Activated naive CD8-positive, alpha-beta T cell treated with anti-CD3 and anti-CD28 coated beads, Interleukin-2, amount 50 U/mL, for 16 hours (primary cell): ENCODE measurements around the gene ACTMAP.
"Not testable (repeated sequence)": the region's sequence is repeated elsewhere in the genome, so short reads cannot be mapped to it uniquely, and the experiment has no call there.

Source experiments
- DNase-seq: peaks from one replicate; pipeline ENCODE4 v3.0.0-alpha.2; 2020; ENCODE audit warnings: low read depth, low spot score

ACTMAP gene

DNA sequence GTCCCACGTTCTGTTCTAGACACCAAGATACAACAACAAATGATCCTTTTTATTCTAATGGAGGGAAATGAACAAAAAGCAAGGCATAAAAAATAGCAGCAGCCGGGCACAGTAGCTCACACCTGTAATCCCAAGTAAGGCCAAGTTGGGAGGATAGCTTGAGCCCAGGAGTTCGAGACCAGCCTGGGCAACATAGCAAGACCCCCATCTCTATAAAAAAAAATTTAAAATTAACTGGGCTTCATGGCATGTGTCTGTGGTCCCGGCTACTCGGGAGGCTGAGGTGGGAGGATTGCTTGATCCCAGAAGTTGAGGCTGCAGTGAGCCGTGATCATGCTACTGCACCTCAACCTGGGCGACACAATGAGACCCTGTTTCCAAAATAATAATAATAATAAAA is 26.1 kb upstream of the ACTMAP start:
- no peak for DNase-seq

DNA sequence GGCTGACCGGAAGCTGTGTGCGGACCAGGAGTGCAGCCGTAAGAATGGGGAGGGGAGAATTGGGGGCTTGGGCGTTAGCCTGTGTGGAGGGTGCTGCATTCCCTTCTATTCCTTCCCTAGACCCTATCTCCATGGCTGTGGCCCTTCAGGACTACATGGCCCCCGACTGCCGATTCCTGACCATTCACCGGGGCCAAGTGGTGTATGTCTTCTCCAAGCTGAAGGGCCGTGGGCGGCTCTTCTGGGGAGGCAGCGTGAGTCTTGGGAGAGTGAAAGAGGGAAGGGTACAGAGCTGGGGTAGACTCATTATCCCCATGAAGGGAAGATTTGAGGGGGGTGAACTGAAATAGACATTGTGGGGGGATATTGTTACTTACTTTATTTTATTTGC is 25.4 kb upstream of the ACTMAP start:
- DNase-seq = no peak

DNA sequence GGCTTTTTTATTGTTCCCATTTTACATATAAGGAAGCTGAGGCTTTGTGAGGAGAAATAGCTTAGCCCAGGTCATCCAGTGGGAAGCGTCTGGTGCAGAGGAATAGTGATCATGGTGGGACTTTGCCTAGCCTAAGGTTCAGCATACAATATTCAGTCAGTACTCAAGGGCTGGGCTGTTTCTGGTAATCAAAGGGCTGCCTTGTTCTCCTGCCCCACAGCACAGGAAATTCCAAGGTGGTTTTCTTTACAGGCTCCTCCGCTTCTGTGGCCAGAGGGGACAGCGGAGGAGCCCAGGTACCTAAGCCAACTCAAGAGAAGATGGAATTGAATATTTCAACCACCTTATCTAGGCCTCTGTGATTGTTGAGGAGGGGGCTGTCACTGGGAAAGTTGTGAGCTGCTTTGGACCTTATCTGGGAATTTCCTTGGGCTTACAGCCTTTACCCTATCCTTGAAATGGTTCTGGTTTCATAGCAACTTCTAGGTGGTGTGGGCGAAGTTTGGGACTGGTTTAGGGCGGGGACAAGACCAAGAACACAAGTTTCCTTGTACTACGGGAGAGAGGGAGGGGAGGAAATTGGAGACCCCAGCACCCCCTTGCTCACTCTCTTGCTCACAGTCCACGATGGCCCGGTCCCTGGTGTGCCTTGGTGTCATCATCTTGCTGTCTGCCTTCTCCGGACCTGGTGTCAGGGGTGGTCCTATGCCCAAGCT is 24.8 kb upstream of the ACTMAP start, which contains the start of gene MIA:
MIA (plus strand) TSS at position 606 of the 716 bp plus-strand sequence; CDS start at position 628, 22 bp downstream.
- DNase-seq = no peak

DNA sequence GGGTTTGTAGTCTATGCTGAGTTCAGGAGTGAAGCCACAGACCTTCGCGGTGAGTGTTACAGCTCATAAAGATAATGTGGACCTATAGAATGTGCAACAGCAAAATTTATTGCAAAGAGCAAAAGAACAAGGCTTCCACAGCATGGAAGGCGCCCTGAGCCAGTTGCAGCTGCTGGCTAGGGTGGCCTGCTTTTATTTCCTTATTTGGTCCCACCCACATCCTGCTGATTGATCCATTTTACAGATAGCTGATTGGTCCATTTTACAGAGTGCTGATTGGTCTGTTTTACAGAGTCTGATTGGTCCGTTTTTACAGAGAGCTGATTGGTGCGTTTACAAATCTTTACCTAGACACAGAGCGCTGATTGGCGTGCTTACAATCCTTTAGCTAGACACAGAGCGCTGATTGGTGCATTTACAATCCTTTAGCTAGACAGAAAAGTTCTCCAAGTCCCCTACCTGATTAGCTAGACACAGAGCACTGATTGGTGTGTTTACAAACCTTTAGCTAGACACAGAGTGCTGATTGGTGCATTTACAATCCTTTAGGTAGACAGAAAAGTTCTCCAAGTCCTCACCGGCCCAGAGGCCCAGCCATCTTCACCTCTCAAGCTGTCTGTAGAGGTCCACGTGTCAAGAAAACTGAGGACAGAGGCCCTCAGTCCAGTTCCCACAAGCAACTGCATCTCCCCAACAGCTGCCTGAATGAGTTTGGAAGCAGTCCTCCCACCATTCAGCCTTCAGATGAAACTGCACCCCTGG is 21.0 kb upstream of the ACTMAP start:
- DNase-seq = not testable (repeated sequence)

DNA sequence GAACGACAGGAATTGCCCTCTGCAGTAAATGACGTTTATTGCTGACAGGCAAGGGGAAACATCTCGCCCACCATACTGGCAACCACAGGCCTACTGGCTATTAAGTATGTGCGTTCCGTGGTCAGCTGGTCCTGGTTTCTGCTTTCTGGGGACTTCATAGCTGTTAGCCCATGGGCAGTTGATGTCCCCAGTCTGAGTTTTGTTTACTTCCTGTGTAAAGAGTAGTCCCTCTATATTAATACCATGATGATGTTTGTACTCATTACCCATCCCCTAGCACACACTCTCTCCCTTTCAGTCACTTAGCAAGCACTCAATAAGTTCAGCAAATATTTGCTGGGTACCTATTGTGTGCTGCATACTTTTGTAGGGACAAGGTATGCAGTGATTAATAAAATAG is 18.6 kb upstream of the ACTMAP start:
- no peak for DNase-seq

DNA sequence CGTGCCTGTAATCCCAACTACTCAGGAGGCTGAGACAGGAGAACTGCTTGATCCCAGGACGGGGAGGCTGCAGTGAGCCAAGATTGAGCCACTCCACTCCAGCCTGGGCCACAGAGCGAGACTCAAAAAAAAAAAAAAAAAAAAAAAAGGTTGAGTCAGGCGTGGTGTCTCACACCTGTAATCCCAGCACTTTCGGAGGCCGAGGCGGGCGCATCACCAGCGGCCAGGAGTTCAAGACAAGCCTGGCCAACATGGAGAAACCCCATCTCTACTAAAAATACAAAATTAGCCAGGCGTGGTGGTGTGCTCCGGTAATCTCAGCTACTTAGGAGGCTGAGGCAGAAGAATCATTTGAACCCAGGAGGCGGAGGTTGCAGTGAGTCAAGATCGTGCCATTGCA is 16.1 kb upstream of the ACTMAP start:
- not testable (repeated sequence) for DNase-seq

DNA sequence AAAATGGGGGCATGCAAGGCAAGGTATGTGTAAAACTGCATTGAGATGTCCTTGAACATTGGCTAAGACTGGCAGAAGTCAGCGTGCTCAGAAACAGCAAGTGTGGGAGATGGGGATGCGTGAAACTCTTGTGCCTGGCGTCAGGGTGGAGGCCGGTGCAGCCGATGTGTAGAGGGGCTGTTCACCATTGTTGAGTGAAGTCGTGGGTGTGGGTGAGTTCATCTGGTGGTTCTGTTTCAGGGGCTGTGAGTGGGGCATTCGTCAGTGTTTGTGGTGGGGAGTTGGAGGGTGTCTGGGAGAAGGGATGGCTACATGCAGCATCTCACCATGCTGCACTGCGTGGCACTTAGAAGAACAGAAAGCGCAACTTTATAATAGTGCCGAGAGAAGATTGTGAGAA is 13.7 kb upstream of the ACTMAP start:
- no peak for DNase-seq

DNA sequence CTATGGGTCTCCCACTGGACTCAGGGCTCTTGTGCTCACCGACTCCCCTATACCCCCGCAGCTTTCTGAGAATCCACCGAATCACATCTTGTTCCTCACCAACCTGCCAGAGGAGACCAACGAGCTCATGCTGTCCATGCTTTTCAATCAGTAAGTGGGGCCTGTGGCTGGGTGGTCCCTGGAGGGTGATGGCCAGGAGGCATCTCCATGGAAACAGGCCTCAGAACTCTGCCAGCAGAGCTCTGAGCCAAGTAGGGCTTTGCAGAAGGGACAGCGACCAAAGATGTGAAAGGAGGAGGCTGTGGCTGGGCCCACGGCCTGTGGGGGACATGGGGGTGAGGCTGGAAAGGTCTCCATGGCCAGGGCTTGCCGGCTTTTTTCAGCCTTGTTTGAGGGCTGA is 13.2 kb upstream of the ACTMAP start:
- no peak for DNase-seq

DNA sequence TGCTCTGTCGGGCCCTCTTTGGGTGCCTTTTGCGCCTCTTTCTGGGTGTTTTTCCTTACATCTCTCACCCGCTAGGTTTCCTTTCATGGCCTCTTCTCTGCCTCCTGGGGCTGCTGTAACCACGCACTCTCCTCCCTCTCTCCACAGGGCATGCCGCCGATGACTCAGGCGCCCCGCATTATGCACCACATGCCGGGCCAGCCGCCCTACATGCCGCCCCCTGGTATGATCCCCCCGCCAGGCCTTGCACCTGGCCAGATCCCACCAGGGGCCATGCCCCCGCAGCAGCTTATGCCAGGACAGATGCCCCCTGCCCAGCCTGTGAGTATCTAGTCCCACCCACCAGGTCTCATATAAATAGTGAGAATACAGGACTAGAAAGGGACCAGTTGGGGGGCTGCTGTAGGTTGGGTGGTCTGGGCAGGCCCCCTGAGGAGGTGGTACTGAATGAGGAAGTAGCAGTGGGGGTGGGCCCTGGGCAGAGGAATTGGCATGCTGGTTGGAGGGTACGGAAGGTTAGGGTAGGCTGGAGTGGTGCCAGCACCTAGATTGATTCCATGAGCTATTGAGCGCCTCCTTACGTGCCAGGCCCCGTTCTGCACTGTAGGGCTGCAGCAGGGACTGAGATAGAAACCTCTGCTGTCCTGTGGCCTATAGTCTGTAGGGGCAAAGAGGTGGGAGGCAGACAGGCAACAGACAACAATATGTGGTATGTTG is 12.6 kb upstream of the ACTMAP start:
- no peak for DNase-seq

DNA sequence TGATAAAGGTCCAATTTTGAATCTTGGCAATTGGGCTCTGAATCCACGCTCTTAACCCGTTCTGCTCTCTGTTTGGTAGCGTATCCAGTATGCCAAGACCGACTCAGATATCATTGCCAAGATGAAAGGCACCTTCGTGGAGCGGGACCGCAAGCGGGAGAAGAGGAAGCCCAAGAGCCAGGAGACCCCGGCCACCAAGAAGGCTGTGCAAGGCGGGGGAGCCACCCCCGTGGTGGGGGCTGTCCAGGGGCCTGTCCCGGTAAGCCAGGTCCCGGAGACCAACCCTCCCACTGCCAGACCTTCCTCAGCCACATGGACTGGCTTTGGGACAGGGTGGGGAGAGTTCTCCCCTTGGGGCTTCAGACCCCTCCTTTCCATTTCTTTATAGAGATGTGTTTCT is 9.1 kb upstream of the ACTMAP start:
- DNase-seq = no peak

DNA sequence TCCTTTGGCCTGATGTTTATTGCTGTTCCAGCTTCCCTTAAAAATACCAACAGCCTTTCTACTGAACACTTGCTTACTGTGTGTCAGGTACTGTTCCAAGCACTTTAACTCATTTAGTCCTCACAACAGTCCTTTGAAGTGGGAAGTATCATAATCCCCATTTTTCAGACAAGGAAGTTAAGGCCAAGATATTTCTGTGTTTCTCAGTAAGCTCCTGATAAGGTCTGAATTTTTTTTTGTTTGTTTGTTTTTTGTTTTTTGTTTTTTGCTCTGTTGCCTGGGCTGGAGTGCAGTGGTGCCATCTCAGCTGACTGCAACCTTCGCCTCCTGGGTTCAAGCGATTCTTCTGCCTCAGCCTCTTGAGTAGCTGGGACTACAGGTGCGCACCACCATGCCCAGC is 8.2 kb upstream of the ACTMAP start:
- no peak for DNase-seq

DNA sequence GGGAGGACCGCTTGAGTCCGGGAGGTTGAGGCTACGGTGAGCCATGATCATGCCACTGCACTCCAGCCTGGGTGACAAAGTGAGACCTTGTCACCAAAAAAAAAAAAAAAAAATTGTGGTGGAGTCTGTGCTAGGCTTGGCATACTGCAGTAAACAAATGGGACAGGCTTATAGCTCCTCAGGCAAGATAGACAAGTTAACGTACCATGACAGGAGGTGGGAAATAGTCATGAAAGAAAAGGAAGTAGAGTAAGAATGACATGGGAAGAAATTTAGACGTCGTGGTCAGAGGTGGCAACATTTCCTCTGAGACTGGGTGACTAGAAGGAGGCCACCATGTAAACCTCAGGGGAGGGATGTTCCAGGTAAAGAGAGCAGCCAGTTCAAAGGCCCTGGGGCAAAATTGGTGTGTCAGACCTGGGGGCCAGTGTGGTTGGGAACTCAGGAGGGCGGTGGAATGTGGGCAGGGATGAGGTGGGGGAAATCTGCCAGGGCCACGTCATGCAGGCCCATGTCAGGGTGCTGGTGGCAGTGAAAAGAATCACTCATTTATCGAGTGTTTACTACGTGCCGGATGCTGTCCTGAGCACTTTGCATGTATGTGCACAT is 6.3 kb upstream of the ACTMAP start:
- no peak for DNase-seq

DNA sequence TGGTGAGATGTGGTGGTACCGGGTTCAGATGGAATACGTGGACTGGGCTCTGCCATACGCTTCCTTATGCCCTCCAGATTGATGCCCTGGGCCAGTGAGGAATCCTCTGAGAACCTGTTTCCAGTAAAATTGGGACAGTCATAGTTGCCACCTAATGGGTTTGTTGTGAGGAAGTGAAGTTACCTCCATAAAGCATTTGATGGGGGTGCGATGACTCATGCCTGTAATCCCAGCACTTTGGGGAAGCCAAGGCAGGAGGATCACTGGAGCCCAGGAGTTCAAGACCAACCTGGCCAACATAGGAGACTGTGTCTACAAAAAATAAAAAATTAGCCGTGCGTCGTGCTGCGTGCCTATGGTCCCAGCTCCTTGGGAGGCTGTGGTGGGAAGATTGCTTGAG is 5.5 kb upstream of the ACTMAP start:
- no peak for DNase-seq

DNA sequence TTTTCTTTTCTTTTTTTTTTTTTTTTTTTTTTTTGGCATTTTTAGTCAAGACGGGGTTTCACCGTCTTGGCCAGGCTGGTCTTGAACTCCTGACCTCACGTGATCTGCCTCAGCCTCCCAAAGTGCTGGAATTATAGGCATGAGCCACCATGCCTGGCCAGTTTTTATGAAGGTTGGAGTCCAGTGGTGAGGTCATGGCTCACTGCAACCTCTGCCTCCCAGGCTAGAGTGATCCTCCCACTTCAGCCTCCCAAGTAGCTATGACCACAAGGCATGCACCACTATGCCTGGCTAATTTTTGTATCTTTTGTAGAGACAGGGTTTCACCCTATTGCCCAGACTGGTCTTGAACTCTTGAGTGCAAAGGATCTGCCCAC is 5.0 kb upstream of the ACTMAP start:
- no peak for DNase-seq

DNA sequence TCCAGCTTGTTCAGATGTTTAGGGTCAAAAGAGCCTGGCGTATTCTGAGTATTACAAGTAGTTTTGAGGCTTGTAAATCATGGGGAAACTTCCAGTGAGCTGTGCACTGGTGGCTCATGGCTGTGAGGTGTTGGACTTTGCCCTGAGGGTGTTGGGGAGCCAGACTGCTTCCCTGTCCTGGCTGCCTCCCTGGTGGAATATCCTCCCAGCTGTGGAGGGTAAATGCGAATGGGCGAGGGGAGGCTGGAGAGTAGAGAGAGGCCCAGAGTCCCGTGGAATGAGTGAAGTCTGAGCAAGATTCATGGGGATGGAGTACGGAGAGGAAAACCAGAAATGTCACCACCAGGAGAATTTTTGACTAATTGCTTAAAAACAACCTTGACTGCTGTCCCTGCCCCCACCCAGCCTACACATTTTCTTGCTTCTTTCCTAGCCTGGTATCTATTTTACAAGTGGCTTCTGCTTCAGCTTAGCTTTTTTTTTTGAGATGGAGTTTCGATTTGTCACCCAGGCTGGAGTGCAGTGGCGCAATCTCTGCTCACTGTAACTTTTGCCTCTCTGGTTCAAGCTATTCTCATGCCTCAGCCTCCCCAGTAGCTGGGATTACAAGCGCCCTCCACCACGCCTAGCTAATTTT is 4.5 kb upstream of the ACTMAP start:
- DNase-seq = peak; percentile 49

DNA sequence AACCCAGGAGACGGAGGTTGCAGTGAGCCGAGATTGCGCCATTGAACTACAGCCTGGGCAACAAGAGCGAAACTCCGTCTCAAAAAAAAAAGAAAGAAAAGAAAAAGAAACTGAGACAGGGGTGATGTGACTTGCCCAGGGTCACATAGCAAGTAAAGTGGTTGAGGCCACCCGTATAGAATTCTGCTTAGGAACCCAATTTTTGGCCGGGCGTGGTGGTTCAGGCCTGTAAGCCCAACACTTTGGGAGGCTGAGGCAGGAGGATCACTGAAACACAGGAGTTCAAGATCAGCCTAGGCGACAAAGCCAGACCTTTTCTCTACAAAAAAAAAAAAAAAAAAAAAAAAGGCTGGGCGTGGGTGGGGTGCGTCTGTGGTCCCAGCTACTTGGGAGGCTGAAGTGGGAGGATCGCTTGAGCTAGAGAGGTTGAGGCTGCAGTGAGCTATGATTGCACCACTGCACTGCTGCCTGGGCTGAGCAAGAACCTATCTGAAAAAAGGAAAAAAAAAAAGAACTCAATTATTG is 2.0 kb upstream of the ACTMAP start:
- DNase-seq = no peak

DNA sequence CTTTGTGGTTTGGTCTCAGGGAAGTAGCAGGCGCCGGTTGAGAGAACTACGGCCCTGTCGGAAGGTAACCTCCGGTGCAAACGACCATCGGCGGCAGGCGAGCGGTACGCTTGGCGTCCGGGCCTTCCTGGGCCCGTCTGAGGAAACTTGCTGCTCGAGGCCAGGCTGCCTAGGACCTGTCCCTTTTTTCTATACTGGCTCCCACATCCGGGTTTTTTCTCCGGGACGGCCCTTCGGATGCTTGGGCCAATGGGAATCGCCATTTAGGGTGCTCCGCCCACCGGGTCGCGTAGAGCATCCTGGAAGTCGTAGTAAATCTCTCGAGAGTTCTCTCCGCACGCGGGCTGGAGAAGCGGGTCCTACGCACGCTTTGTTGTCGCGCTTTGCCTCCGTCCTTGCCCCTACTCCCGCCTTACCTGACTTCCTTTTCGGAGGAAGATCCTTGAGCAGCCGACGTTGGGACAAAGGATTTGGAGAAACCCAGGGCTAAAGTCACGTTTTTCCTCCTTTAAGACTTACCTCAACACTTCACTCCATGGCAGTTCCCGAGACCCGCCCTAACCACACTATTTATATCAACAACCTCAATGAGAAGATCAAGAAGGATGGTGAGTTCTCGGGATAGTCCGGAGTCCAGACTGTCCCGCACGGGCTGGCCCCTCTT is 729 bp upstream of the ACTMAP start, which contains the start of gene SNRPA:
SNRPA (plus strand) TSS at position 330 of the 664 bp plus-strand sequence; CDS start at position 536, 206 bp downstream.
- peak; percentile 90 for DNase-seq

DNA sequence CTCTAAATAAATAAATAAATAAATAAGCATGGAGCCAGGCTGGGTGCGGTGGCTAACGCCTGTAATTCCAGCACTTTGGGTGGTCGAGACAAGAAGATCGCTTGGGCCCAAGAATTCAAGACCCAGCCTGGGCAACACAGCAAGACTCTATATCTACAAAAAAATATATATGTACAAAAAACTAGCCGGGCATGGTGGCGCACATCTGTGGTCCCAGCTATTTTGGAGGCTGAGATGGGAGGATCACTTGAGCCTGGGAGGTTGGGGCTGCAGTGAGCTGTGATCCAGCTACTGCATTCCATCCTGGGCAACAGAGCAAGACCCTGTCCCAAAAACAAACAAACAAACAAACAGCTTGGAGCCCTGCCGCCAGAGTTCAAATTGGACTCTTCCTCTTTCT is 2.7 kb downstream of the ACTMAP start:
- DNase-seq = no peak

DNA sequence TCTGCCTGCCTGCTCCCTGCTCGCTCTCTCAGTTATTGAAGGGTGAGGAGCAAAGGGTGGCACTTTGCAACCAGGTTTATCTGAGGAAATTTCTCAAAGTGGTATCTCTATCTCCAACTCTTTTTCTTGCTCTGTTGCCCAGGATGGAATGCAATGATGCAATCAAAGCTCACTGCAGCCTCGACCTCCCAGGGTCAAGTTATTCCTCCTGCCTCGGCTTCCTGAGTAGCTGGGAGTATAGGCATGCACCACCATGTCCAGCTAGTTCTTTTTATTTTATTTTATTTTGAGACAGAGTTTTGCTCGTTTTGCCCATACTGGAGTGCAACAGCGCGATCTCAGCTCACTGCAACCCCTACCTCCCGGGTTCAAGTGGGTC is 4.9 kb downstream of the ACTMAP start:
- DNase-seq = no peak

DNA sequence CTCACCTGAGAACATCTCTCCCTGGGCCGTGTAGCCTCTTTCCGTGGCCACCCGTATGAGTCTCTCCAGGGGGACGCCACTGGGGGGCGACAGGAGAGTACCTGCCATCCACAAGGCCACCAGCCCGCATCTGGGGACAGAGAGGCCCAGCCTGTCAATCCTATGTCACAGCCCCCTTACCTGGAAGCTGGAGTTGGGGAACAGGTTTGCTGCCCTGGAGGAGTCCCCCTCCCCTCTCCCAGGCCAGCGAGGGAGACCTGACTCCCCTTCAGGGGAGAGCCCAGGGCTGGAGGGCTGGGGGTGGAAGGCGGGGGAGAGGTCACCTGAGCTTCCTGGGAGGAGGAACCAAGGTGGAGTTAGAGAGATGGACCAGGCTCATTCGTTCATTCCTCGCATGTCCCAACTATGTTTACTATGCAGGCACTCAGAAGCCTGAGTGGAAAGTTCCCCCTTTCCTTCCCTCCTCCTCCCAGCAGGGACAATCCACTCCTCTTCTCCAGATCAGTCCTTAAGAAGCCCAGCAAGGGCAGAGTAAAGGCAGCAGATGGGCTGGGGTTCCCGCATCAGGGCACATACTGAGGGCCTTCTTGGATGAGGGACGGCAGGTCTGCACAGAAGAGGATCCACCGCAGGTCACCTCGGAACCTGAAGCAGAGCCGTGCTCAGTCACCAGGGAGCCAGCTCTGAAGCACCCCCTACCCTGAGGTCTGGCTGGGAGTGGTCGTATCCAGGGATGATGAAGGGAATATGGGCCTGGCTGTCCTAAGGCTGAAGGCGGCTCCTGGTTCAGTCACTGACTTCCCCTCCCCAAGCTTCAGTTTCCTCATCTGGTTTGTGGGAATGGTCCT is 5.5 kb downstream of the ACTMAP start:
- DNase-seq = no peak
